ENCODE measurements around the gene TFPT.

Gene TFPT

GRCh38 chr19:54128441-54128725 is 12.9 kb upstream of the TFPT start:
- Histone ChIP-seq H3K4me3 (no peak overlapping the region), H3K27ac (no peak overlapping the region)

DNA sequence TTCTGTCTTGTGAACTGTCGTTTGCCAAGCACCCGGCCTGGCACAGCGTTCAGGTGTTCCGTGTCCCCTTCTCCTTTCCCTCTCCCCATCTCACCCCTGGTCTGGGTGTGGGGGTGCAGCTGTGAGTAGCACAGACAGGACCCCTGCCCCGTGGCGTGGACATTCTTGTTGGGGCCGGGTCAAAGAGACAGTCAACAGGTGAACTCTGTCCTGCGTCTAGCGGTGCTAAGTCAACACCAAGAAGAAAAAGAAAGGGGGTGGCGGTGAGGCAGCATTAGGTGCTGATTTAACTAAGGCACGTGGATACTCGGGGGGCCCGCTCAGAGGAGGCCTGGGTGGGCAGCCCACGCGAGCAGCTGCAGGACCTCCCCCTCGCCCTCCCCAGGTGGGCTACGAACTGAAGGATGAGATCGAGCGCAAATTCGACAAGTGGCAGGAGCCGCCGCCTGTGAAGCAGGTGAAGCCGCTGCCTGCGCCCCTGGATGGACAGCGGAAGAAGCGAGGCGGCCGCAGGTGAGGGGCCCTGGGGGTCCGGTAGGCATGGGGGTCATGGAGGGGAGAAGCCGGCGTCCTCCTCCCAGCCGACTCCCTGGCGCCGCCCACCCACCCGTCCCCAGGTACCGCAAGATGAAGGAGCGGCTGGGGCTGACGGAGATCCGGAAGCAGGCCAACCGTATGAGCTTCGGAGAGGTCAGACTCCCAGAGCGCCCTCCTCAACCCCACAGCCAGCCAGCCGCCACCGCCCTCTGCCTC is 12.4 kb upstream of the TFPT start:
- Histone ChIP-seq H3K4me3 (no peak overlapping the region), H3K27ac (no peak overlapping the region)

GRCh38 chr19:54125713-54126112 is 10.3 kb upstream of the TFPT start:
- H3K27ac ChIP-seq: no peak overlapping the region
- H3K4me3 ChIP-seq: no peak overlapping the region

GRCh38 chr19:54124393-54124792 is 8.9 kb upstream of the TFPT start:
- no peak overlapping the region for H3K27ac ChIP-seq
- H3K4me3 ChIP-seq: no peak overlapping the region

DNA sequence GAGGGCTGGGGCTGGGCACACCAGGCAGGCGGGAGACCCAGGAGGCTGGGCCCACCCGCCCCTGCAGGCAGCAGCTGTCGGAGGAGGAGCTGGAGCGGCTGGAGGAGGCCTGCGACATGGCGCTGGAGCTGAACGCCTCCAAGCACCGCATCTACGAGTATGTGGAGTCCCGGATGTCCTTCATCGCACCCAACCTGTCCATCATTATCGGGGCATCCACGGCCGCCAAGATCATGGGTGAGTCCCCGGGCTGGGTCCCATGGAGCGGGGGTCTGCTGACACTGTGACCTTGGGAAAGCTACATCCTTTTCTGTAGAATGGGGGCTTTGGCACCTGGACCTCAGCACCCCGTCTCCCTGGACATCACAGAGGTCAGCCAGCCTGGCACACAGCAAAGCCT is 8.2 kb upstream of the TFPT start:
- no peak overlapping the region for H3K27ac ChIP-seq
- no peak overlapping the region for H3K4me3 ChIP-seq

- no peak overlapping the region for H3K27ac ChIP-seq
- H3K4me3 ChIP-seq: no peak overlapping the region
Observed at GRCh38 chr19:54121259-54121658, 5.8 kb upstream of the TFPT start.

DNA sequence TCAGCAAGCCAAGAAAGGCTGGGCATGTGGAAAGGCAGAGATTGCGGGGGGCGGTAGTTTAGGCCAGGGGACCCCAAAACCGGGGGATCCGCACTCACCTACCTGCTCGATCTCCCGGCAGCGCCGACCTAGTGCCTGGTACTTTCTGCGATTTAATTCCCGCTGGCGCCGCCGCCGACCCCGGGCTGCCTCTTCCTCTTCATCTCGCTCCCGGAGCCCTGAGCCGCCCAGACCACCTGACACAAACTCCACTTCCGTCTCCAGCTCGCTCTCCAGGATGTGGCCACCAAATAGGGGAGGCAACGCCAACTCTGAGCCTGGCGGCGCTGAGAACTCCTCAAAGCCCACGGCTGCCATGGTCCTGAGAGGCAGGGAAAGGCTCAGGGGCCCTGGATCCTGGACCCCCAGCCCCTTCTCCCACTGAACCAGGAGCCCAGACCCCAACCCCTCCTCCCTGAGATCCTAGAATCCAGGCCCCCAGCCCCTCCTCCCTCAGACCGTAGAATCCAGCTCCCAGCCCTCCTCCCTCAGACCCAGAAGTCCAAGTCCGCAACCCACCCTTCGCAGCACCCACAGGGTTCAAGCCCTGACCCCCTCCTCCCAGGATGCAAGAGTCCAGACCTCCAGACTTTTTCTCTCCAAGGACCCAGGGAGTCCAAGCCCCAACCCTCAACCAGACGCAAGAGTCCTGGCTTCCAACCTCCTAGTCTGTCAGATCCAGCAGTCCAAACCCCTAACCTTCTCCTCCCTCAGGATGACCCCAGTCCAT is 933 bp downstream of the TFPT start:
- H3K4me3 ChIP-seq: peak overlapping the region; percentile 66 to 95 (median 89)
- peak overlapping the region in 19 of 21 experiments; percentile 71 to 99 (median 92) for H3K27ac ChIP-seq

DNA sequence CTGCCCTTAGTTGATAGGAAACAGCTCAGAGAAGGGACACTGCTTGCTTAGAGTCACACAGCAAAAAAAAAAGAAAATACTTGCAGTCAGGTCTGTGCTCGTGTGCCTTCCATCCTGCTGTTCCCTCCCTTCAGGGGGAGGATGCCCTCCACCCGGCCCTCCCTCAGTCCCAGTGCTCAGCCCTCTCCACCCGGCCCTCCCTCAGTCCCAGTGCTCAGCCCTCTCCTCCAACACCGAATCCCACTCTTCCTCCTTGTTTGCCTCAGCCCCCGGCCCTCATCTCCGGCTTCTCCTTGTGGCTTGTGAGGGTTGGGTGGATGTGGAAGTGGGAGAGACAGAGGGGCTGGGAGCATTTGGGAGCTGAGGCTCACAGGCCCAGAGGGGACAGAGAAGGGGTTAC is 5.8 kb downstream of the TFPT start:
- Histone ChIP-seq H3K27ac (no peak overlapping the region), H3K4me3 (no peak overlapping the region)

- Histone ChIP-seq H3K4me3 (no peak overlapping the region), H3K27ac (no peak overlapping the region)
Observed at GRCh38 chr19:54108496-54108895, 7.0 kb downstream of the TFPT start.

DNA sequence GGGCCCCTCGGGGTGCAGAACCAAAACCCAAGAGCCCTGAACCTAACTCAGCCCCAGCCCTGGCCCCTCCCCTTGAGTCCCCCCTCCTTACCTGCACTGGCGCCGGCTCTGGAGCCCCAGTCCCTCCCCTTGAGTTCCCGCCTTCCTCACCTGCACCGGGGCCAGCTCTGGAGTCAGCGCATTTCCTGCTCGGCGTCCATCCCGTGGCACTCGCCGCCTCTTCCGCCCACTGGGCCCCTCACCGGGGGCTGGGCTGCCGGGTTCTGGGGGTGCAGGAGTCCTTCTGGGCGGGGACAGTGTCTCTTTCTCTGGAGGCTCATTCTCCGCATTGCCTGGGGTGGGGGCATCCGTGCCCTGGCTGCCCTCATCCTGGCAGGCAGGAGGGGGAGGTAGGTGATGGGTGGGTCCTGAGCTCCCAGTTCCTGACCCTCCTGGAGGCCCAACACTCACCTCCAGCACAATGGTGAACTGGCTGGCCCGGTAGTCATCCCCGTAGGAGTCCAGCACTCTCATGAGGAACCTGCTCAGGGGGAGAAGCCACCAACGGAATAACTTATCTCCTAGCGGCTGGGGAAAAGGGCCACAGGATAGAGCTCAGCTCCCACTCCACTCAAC is 7.5 kb downstream of the TFPT start:
- H3K27ac ChIP-seq: no peak overlapping the region
- no peak overlapping the region for H3K4me3 ChIP-seq

GRCh38 chr19:54106716-54107115 is 8.7 kb downstream of the TFPT start:
- Histone ChIP-seq H3K4me3 (no peak overlapping the region), H3K27ac (no peak overlapping the region)

DNA sequence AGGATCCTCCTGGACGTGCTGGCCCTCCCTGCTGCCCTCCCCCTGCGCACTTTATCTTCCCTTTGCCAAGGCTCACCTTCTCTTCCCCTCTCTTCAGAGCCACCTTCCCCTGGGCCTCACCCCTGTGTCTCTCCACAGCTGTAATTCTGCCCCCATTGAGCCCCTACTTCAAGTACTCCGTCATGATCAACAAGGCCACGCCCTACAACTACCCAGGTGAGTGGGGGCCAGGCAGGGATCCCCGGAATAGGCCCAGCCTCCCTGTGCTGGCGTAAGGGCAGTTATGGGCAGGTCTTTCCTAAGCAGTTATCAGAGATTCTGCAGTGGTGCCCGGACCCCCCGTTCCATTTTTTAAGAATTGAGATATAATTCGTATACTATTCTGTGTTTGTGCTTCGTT is 9.7 kb downstream of the TFPT start:
- Histone ChIP-seq H3K4me3 (no peak overlapping the region), H3K27ac (no peak overlapping the region)

- Histone ChIP-seq H3K27ac (no peak overlapping the region), H3K4me3 (no peak overlapping the region)
Observed at GRCh38 chr19:54104998-54105715, 10.3 kb downstream of the TFPT start.

DNA sequence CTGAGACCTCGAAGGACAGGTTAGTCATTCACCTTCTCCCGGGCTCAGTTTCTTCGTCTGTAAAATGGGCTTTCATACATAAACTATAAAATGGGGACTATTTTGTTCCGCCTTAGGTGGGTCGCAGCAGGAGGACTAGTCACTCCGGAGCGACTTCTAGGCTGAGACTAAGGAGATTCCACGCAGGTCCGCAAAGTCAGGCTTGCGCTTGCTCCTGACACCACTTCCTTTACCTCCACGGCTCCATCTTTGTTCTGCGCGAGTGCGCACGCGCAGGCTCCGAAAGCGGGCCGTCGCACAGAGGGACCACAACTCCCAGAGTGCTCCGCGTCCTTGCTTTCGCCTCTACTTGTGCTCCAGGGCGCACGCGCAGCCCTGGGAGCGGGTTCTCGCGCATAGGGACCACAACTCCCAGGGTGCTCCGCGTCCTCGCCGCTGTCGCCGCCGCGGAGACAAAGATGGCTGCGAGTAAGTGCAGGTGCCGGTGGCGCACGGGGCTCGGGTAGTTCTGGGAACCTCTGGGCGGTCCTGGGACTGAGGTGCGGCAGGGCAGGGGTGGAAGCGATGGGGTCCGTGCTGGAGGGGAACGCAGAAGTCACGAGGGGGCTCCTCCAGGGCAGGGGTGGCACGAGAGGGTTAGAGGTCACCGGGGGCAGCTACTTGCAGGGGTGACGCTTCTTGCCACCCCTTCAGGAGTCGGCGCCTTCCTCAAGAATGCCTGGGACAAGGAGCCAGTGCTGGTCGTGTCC is 12.9 kb downstream of the TFPT start, which contains the start of gene NDUFA3:
Gene NDUFA3, plus strand, starts transcription at position 435 of the 749 bp plus-strand sequence. Its CDS starts 24 bp downstream, at position 459.
- H3K4me3 ChIP-seq: peak within 1 kb of the TSS; percentile 59 to 95 (median 83)
- peak within 1 kb of the TSS; percentile 27 to 94 (median 81) for H3K27ac ChIP-seq

- H3K4me3 ChIP-seq: peak within 1 kb of the TSS in 3 of 7 experiments; percentile 3 to 10 (median 8)
- H3K27ac ChIP-seq: peak within 1 kb of the TSS in 11 of 21 experiments; percentile 10 to 80 (median 39)
Observed at GRCh38 chr19:54100561-54100960, 14.9 kb downstream of the TFPT start, which contains the start of gene OSCAR. Gene OSCAR, minus strand, starts transcription at chr19:54100803. Its CDS starts 11 bp downstream, at chr19:54100792.

GRCh38 chr19:54099903-54100255 is 15.6 kb downstream of the TFPT start:
- peak overlapping the region in 5 of 21 experiments; percentile 20 to 80 (median 48) for H3K27ac ChIP-seq
- H3K4me3 ChIP-seq: peak overlapping the region in 1 of 7 experiments; percentile 8

DNA sequence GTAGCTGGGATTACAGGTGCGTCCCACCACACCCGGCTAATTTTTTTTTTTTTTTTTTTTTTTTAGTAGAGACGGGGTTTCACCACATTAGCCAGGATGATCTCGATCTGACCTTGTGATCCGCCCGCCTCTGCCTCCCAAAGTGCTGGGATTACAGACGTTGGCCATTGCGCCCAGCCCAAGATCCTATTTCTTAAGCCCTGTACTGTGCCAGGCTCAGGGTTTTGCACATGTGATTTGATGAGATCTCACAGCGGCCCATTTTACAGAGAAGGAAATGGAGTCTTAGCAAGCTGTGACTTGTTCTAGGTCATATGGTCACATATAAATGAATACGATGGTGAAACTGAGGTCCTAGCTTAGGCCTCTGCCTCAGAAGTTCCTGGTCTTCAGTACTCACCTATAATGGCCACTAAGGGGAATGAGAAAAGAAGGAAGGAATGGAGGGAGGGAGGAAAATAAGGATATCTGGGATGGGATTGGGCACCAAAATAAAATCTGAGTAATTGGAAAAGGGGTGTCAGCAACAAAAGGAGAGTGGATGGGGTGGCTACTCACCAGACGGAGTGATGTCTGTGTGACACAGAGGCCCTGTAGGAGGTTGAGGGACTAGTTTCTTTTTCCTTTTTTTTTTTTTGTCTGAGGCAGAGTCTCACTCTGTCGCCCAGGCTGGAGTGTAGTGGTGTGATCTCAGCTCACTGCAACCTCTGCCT is 16.1 kb downstream of the TFPT start:
- no peak overlapping the region for H3K4me3 ChIP-seq
- no peak overlapping the region for H3K27ac ChIP-seq

- H3K4me3 ChIP-seq: peak overlapping the region in 5 of 7 experiments; percentile 2 to 44 (median 13)
- peak overlapping the region in 14 of 21 experiments; percentile 13 to 83 (median 56) for H3K27ac ChIP-seq
Observed at GRCh38 chr19:54096617-54097106, 18.8 kb downstream of the TFPT start.

Data from skin epidermis (tissue), 12 donors.